Hypothalamus (tissue), 51 donors: ENCODE data around the gene KEAP1.
"Not testable (repeated sequence)": the region's sequence is repeated elsewhere in the genome, so short reads cannot be mapped to it uniquely, and the experiment has no call there.

ENCODE experiments used
- DNase-seq, 51 donors: peaks; one replicate each; lab custom pipeline; 2025; lab: John Stamatoyannopoulos, UW

KEAP1 gene

GRCh38 chr19:10500247-10500592, 2.9 kb downstream of the KEAP1 start:
- DNase-seq, result no peak

GRCh38 chr19:10499550-10500246, 3.5 kb downstream of the KEAP1 start:
- DNase-seq, result no peak

- DNase-seq, result no peak
Measured at GRCh38 chr19:10497371-10497770, 5.8 kb downstream of the KEAP1 start.

GRCh38 chr19:10491472-10492047, 11.6 kb downstream of the KEAP1 start:
- no peak for DNase-seq

- no peak for DNase-seq
Measured at GRCh38 chr19:10486551-10486950, 16.6 kb downstream of the KEAP1 start.

GRCh38 chr19:10478903-10479384, 24.2 kb downstream of the KEAP1 start:
- DNase-seq, result peak; percentile 47 to 97 (median 89)

GRCh38 chr19:10478476-10478875, 24.7 kb downstream of the KEAP1 start:
- DNase-seq, result no peak

- DNase-seq, result no peak
Measured at GRCh38 chr19:10474962-10475451, 28.1 kb downstream of the KEAP1 start.

GRCh38 chr19:10473192-10473591, 30.0 kb downstream of the KEAP1 start:
- DNase-seq, result no peak

GRCh38 chr19:10471909-10472308, 31.2 kb downstream of the KEAP1 start:
- DNase-seq, result peak in 1 of 51 donors; percentile 4

GRCh38 chr19:10468133-10468532, 35.0 kb downstream of the KEAP1 start:
- no peak for DNase-seq

GRCh38 chr19:10467104-10467706, 36.0 kb downstream of the KEAP1 start:
- DNase-seq, result no peak

GRCh38 chr19:10464456-10464855, 38.7 kb downstream of the KEAP1 start:
- no peak for DNase-seq

- DNase-seq, result no peak
Measured at GRCh38 chr19:10462557-10462956, 40.6 kb downstream of the KEAP1 start.

GRCh38 chr19:10462042-10462441, 41.1 kb downstream of the KEAP1 start:
- not testable (repeated sequence) for DNase-seq

- peak; percentile 19 to 97 (median 86) for DNase-seq
Measured at GRCh38 chr19:10461047-10461949, 41.9 kb downstream of the KEAP1 start.

GRCh38 chr19:10460714-10461046, 42.5 kb downstream of the KEAP1 start:
- no peak for DNase-seq

GRCh38 chr19:10458733-10459132, 44.4 kb downstream of the KEAP1 start:
- not testable (repeated sequence) for DNase-seq

- DNase-seq, result peak in 37 of 51 donors; percentile 5 to 74 (median 41)
Measured at GRCh38 chr19:10454267-10454666, 48.9 kb downstream of the KEAP1 start.

GRCh38 chr19:10453852-10454251, 49.3 kb downstream of the KEAP1 start:
- DNase-seq, result peak in 2 of 51 donors; percentile 9 to 32
